Stimulated activated CD8-positive, alpha-beta memory T cell treated with anti-CD3 and anti-CD28 coated beads, Interleukin-15, amount 100 ng/mL, for 48 hours (primary cell): ENCODE measurements around the gene TMEM273.

ENCODE experiments used
- DNase-seq, 2 donors: peaks; one replicate each; pipeline ENCODE4 v3.0.0-alpha.2; 2020; ENCODE audit warnings: low read depth in 2 of 2

TMEM273 gene

DNA sequence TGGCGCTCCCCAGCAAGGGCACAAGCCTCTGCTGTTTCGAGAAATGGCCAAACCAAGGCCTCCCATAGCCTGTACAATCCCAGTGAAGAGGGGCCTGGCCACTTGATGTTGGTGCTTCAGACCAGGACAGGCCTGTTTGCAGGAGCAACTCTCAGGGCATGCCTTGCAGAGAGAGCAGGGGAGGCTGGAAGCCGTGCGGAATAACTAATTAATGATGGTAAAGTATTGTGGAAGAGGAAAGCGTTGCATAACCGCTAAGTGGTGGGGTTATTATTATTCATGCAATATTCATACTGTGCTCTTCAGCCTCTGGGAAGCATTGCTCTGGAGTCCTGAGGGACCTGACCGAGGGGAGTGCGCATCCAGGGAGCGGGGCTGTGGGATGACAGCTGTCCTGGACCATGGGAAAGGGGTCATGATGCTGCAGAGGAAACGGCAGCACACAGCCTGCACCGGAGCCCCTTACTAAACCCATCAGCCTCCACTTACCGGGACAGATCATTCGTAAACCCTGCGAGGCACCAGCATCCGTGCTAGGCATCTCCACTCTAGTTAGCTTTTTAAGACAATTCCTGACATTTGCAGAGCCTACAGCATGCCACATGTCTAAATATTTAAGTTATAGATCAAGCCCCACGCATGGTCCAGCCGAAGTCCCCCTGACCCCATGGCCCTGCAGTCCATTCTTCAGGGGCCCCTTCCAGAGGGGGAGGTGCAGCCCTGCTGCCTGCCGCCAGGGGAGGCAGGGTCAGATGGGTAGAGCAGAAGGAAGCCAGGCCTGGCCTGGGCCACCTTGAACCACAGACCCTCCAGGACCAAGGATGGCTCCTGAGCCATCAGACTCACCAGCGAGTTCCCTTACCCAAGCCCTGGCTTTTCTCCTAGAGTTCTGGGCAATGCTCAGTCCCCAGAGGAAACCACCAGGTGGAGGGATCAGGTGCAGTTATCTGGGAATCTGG, 11.6 kb downstream of the TMEM273 start:
- no peak for DNase-seq

GRCh38 chr10:49175587-49176309, 12.4 kb downstream of the TMEM273 start:
- no peak for DNase-seq

- DNase-seq, result no peak
Measured at GRCh38 chr10:49174926-49175500, 13.2 kb downstream of the TMEM273 start.

- DNase-seq, result no peak
Measured at GRCh38 chr10:49174261-49174925, 13.8 kb downstream of the TMEM273 start.

DNA sequence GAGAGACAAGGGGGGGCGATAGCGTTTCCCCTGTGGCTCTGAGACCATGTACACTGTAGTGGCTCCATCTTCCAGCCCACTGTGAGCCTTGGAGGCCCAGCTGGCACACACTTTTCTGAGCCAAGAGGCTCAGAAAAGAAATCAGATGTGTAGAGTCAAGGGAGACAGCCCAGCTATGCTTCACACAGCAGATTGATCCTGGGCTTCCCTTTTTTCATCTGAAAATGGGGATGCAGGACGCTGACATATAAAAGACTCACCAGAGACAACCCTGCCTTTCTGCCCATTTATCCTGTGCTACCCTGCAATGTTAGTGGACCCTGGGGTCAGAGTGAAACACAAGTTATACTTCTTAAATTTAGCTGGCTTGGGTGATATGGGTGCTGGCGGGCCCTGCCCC, 14.3 kb downstream of the TMEM273 start:
- DNase-seq, result no peak

DNA sequence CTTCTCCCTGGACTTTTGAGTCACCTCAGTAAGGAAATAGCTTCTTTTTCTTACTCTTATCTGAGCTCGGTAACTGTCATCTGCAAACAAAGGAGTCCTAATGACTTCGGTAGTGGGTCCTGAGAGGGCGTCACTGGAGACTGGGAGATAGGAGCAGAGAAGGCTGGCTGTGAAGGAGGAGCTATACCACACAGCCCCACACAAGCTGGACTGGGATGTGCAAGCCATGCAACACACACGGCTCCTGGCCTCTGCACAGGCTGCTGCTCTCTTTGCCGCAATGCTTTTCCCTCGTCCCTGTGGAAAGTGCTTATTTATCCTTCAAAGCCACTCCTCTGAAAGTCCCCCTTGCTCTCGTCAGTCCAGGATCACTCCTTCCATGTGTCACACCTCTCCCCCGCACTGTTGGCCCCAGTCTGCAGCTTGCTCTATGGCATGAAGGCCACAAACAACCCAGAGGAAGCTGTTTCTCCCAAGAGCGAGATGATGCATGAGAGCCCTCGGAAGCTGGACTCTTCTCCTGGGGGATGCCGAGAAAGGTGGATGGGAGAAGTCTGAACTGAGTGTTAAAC, 14.9 kb downstream of the TMEM273 start:
- DNase-seq, result no peak

DNA sequence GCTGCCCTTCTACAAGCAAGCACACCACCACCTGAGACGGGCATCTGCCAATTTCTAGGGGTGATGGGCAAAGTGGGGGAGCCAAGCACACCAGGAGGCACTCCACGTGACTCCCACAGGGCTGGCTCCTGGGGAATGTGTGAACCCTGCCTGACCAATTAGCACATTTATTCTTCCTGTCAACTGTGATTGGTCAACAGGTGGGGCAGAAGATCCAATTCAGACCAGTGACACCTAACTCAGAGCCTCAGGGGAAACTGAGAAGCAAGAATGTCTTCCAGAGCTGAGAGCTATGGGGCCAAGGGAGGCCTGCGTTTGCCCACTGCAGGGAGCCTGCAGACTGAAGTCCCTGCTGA, 15.4 kb downstream of the TMEM273 start:
- DNase-seq, result no peak

- DNase-seq, result no peak
Measured at GRCh38 chr10:49172061-49172776, 16.0 kb downstream of the TMEM273 start.

DNA sequence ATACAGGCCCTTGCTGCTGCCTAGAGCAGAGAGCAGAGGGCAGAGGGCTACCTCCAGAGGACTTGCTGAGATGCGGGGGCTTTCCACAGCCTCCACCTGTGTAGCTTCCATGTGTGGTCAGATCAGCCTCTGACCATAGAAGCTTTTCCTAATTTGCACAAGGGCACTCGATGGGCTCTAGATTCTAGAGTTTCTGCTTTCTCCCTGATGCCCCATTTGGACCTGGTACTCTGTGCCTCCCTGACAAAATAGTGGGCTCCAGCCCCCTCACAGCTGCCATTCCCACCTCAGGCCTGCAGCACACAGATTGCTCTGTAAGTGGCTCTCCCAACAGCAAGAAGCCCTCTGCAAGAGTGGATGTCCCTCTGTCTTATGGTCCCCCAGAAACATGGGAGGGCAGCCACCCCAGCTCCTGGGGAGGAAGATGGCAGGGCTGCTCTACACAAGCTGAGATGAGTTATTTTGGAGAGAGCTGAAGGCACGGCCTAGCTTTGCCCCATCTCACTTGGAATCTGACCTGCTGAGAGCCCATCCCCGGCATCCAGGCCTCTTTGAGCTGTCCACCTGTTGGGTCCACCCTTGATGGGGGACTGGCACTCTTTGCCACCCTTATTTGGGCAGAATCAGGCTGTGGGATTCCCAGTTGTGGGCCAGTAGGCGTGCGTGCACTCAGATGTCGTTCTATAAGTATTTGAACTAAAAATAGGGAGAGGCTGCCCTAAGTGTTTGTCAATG, 16.7 kb downstream of the TMEM273 start:
- DNase-seq, result no peak

GRCh38 chr10:49170632-49171325, 17.4 kb downstream of the TMEM273 start:
- DNase-seq, result no peak

GRCh38 chr10:49169776-49170175, 18.4 kb downstream of the TMEM273 start:
- no peak for DNase-seq

DNA sequence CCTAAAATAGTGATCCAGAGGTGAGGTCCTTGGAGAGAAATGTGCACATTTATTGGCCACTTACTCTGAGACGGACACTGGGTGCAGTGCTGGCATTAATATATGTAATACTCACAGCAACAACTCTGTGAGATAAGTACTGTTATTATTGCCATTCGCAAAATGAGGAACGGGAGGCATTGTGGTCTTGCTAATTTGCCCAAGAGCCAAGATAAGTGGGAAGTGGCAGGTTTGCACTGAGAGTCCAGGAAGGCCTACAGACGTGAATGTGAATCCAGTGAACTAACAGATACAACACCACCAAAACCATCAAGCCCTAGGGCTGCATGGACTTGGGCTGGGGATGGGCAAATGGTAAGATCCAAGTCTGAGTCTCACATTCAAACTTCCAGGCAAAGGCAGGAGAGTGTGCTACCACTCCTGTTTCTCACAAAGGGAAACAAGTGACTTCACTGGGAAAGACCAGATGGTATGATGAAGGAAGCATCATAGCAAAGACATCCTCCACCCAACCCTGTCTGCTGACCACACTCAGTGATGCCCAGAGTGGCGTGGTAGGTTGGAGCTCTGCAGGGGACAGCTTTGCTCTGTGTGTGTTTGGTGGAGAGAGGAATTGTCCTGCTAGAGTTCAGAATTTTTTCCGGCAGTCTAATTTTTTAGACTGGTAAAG, 19.2 kb downstream of the TMEM273 start:
- DNase-seq, result no peak

DNA sequence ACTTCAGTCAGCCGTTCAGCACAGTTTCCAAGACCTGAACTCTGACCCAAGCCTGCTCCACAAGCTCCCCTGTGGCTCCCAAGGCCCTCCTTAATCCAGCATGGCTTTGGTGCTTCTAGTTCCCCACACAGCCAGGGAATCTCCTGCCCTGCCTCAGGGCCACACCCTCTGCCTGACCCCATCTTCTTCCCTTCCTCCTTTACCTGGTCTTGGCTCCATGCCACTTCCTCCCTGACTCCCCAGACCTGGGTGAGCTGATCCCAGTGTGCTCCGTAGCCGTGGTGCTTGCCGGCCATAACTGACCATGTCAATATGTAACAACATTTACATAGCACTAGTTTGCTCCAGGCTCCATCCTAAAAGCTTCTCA, 20.0 kb downstream of the TMEM273 start:
- no peak for DNase-seq

GRCh38 chr10:49167425-49168170, 20.6 kb downstream of the TMEM273 start:
- no peak for DNase-seq

- no peak for DNase-seq
Measured at GRCh38 chr10:49166484-49167400, 21.4 kb downstream of the TMEM273 start.

GRCh38 chr10:49165821-49166483, 22.2 kb downstream of the TMEM273 start:
- DNase-seq, result no peak

GRCh38 chr10:49165259-49165658, 22.9 kb downstream of the TMEM273 start:
- DNase-seq, result no peak
